GM20000 (cell line): ENCODE data around the gene GPR132.

Source experiments
- DNase-seq: peaks from one replicate; pipeline ENCODE4 v3.0.0; 2012; ENCODE audit warnings: low spot score
- TF ChIP-seq, protein P1 (sequence below): IDR thresholded peaks from 2 replicates; pipeline ENCODE4 v1.5.1; 2012; ENCODE audit warnings: mild to moderate bottlenecking, control low read depth; ENCODE audit errors: extremely low read depth, missing control alignments

GPR132 gene

DNA sequence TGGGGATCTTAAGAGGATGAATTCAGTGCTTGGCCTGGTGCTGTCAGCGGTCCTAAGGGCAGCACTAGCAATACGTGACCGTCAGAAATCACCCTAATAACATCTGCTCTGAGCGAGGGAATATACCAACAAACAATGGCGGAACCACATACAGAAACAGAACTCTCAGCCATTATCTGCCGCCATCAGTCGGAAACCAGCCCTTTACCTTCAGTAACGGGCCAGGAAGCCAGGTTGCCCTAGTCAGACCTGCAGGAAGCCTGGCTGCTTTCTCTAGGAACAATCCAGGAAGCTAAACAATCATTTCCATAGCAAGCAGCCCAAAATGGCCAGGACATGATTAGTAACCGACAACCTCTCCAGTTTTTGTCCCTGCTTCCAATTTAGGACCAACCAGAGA lies 50.0 kb downstream of the GPR132 start:
- no peak for DNase-seq
- TF ChIP-seq, protein P1, sequence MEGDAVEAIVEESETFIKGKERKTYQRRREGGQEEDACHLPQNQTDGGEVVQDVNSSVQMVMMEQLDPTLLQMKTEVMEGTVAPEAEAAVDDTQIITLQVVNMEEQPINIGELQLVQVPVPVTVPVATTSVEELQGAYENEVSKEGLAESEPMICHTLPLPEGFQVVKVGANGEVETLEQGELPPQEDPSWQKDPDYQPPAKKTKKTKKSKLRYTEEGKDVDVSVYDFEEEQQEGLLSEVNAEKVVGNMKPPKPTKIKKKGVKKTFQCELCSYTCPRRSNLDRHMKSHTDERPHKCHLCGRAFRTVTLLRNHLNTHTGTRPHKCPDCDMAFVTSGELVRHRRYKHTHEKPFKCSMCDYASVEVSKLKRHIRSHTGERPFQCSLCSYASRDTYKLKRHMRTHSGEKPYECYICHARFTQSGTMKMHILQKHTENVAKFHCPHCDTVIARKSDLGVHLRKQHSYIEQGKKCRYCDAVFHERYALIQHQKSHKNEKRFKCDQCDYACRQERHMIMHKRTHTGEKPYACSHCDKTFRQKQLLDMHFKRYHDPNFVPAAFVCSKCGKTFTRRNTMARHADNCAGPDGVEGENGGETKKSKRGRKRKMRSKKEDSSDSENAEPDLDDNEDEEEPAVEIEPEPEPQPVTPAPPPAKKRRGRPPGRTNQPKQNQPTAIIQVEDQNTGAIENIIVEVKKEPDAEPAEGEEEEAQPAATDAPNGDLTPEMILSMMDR, result no peak

DNA sequence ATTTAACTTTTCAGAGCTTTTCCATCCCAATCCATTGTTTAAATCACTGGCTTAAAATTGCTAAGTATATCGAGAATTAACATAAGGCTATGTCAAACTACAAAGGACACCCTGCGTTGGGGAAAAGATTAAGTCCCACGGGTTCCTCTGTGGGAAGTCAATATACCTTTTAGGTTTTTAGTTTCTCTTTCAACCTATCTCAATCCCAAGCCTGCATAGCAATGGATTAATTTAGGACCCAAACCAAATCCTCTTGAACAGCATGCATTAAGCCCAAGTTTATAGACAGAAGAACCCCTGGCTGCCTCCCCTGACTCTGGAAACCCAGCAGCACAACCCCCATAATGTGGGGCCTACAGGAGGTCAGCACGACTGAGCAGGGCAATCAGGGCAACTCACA lies 50.6 kb downstream of the GPR132 start:
- TF ChIP-seq, protein P1, result no peak
- no peak for DNase-seq

DNA sequence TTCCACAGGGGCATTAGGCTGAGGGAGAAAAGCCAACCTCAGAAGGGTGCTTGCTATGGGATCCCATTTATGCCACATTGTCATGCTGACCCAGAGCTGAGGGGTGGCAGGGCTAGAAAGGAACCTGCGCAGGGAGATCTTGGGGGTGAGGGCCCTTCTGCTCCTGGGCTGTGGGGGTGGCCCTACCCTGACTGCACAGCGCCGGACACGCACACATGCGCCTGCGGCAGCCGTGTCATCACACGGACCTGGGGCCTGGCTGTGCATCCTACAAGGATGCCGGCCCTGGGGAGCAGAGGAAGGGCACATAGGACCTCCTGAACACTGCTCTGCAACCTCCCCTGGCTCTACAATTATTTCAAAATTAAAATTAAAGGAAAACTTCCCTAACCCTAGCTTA lies 51.2 kb downstream of the GPR132 start:
- TF ChIP-seq, protein P1, result no peak
- DNase-seq, result no peak

DNA sequence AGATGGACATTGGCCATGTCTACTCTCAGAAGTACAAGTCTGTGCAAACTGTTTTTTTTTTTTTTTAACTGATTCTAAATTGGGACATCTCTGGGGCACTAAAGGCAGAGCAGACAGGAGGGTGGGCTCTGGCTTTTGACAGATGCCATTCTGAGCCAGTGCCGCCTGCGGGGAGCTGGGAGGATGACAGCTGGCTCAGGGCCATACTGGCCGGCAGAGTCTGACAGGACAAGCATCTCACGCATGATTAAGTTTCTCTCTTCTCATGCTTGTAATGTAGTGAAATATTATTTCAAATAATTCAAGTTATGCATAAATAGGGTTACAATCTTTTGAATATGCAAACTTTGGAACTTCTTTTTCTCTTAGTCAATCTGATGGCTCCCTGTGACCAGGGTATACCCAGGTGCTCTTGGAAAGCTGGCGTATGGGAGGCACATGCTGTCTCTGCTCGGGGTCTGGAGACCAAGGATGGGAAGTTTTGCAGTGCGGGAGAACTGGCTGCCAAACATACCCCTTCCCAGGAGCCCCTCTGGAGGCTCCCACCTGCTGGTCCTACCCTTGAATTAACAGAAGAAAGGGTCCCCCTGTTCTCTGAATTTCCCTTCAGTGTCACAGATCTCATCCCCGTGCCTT lies 52.0 kb downstream of the GPR132 start:
- TF ChIP-seq, protein P1, result no peak
- DNase-seq, result no peak

DNA sequence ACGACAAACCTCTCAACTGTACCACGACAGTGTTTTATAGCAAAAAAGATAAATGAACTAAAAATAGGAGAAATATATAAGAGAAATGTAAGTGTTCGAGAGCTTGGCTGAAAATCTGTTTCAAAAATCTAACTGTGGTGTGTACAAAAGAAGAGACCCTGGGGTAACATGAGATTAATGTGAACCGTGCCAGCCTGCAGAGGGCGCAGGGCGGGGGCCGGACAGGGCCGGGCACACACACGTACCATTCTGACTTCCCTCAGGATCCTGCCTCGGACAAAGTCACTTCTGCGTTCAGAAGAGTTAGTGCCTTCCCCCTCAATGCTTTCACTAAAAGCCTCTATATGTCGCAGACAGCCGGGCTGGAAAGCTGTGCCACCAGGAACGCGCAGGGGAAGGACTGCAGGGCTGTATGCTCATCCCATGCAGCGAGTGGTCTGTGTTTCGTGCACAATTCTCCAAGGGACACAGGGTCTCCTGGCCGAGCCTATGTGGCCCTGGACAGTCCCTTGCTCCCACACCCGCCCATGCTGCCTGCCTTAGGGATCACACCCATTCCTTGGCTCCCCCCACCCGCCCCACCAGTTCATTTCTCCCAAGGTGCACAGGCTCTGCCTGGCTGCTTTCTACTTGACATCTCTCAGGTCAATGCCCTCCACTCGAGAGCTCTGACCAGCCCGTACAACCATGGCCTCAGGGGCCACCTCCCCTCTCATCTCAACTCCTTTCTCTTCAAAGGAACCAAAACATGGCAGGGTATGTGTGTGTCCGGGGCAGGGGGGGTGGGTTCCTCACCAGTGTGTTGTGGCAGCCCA lies 52.9 kb downstream of the GPR132 start:
- TF ChIP-seq, protein P1, result no peak
- no peak for DNase-seq

DNA sequence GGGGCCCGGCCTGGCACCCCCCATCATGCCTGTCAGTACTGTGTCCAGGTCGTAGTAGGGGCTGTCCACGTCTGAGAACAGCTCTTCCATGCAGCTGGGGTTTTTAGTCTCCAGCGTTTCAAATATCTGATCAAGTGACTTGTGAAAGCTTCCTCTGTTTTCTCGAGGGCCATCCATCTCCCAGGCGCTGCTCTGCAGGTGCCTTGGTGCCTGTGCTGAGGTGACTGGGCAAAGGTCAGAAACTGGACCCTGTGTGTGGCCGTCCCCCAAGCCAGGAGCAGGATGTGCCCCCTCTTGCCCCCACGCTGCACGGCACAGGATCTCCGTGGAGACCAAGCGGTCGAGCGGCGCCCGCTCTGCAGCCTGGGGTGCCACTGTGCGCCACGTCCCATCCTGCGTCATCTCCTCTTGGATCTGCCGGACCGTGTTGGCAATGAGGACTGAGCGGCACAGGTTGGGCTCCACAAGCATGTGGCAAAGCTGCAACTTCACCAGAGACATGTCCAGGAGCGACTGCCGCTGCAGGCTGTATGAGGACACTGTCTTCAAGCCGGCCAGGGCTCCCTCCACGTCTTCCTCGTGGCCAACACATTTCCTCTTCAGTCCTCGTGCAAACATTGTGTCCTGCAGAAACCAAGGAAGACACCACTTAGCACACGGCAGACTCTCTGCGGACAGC lies 53.8 kb downstream of the GPR132 start:
- TF ChIP-seq, protein P1, result no peak
- DNase-seq, result no peak

DNA sequence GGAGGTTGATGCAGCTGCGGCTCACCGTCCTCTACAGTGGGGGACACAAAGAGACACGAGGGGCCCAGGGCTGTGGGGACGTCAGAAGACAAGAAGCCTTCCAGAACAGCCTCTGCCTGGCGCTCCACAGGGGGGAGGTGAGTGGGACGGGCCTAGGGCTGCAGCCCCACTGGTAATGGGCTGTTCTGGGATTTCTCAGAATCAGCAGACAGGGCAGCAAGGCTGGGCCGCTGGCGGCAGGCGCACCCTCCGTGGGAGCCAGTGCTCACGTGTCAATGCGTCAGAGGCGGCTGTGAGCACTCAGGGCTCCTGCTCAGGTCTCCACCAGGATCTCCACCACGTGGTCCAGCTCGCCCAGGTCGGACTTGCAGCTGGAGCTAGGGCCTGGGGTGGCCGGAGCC lies 54.3 kb downstream of the GPR132 start:
- TF ChIP-seq, protein P1, result no peak

More for the DNA sequence above, 54.3 kb downstream of the GPR132 start:
- no peak for DNase-seq
